ENCODE measurements around the gene TMOD1.

GRCh38 chr9:97567894-97568202, 66.4 kb downstream of the TMOD1 start:
- TF ChIP-seq EZH2 (IDR thresholded peaks at IDR 0.05; ENCODE audit: borderline replicate concordance, control insufficient read depth, low read depth, low read length) (no peak), NFYB (IDR thresholded peaks at IDR 0.05; ENCODE audit: insufficient read depth, low read depth, low read length) (no peak), MAX (IDR thresholded peaks at IDR 0.05; ENCODE audit: low read depth, low read length) (no peak), HDGF (IDR thresholded peaks at IDR 0.05) (no peak), SRF (IDR thresholded peaks at IDR 0.05; ENCODE audit: low read depth in 2 of 2, low read length in 2 of 2) (no peak)
